OCI-LY7 (cell line): ENCODE results near the gene GNAT3. TPM values are rescaled to one million over a fixed set of nuclear protein-coding genes. Genes with fewer than 3 reads are reported as not detected.

Experiments used
- BruUV-seq: library from RNA; stranded (reverse); fragments of 400-500 nt; replicated peaks from 2 replicates; lab custom pipeline; 2021; lab: Mats Ljungman, UMichigan
- CTCF ChIA-PET: fragments of 300-600 bp; sonication (Branson Sonifier 250); formaldehyde crosslinking; loops from one replicate; lab custom pipeline; 2022; ENCODE audit warnings: antibody characterized with exemption; ENCODE audit not compliant: unreplicated experiment; lab: Charles Lee
- POLR2A ChIA-PET: fragments of 300-600 bp; sonication (Branson Sonifier 250); formaldehyde crosslinking; loops from one replicate; lab custom pipeline; 2022; ENCODE audit warnings: antibody characterized with exemption; lab: Charles Lee
- DNase-seq: peaks from one replicate; pipeline ENCODE4 v3.0.0-alpha.2; 2015; ENCODE audit warnings: low spot score
- H2AFZ ChIP-seq: fragments of 200-600 bp; sonication (generic), shearing (Covaris generic); 2 replicates; pipeline ENCODE4 v1.6.1; 2014; ENCODE audit warnings: mild to moderate bottlenecking, antibody characterized with exemption, low read length, moderate library complexity
- H3K27ac ChIP-seq: fragments of 200-600 bp; sonication (generic); 2 replicates; pipeline ENCODE4 v1.5.1; 2014; ENCODE audit warnings: mixed run types, low read depth, mild to moderate bottlenecking, moderate library complexity, low read length, inconsistent platforms; ENCODE audit not compliant: poor library complexity, severe bottlenecking
- H3K36me3 ChIP-seq: fragments of 200-600 bp; sonication (generic); 2 replicates; pipeline ENCODE4 v1.6.1; 2014; ENCODE audit warnings: mild to moderate bottlenecking, antibody characterized with exemption, low read length, moderate library complexity, mixed read lengths; ENCODE audit not compliant: insufficient read depth
- H3K4me1 ChIP-seq: fragments of 200-600 bp; sonication (generic); 2 replicates; pipeline ENCODE4 v1.5.1; 2014; ENCODE audit warnings: mild to moderate bottlenecking, low read length; ENCODE audit not compliant: insufficient read depth, poor library complexity, severe bottlenecking
- H3K4me2 ChIP-seq: fragments of 200-600 bp; sonication (generic); 2 replicates; pipeline ENCODE4 v1.6.1; 2014; ENCODE audit warnings: mild to moderate bottlenecking, low read length
- H3K4me3 ChIP-seq: fragments of 200-600 bp; sonication (generic); 2 replicates; pipeline ENCODE4 v1.5.1; 2014; ENCODE audit warnings: mild to moderate bottlenecking, low read depth, low read length; ENCODE audit not compliant: poor library complexity, severe bottlenecking
- H3K79me2 ChIP-seq: fragments of 200-600 bp; sonication (generic); 2 replicates; pipeline ENCODE4 v1.6.1; 2016; ENCODE audit warnings: low read depth, mild to moderate bottlenecking, low read length, moderate library complexity, mixed read lengths; ENCODE audit not compliant: insufficient read depth
- H3K9me2 ChIP-seq: fragments of 200-600 bp; sonication (generic); 2 replicates; pipeline ENCODE4 v1.6.1; 2016; ENCODE audit warnings: mild to moderate bottlenecking, low read length, mixed read lengths; ENCODE audit not compliant: insufficient read depth
- H3K9me3 ChIP-seq: fragments of 200-600 bp; sonication (generic); 2 replicates; pipeline ENCODE4 v1.6.1; 2014; ENCODE audit warnings: mild to moderate bottlenecking, mixed run types, low read length, mixed read lengths
- H4K20me1 ChIP-seq: fragments of 200-600 bp; sonication (generic); 2 replicates; pipeline ENCODE4 v1.6.1; 2014; ENCODE audit warnings: mild to moderate bottlenecking, antibody characterized with exemption, low read length, moderate library complexity, mixed read lengths; ENCODE audit not compliant: insufficient read depth
- CTCF ChIP-seq: fragments of 200-600 bp; sonication (generic); conservative IDR thresholded peaks from 2 replicates; pipeline ENCODE4 v1.5.1; 2014; ENCODE audit warnings: mild to moderate bottlenecking, antibody characterized with exemption, low read length, moderate library complexity, mixed read lengths
- EZH2phosphoT487 ChIP-seq: fragments of 200-600 bp; sonication (generic); IDR thresholded peaks from 2 replicates; pipeline ENCODE4 v1.6.1; 2018; ENCODE audit warnings: low read depth, borderline replicate concordance, mild to moderate bottlenecking, mixed run types, antibody characterized with exemption, low read length, moderate library complexity, mixed read lengths
- intact Hi-C: fragments of 100-400 bp; cut with micrococcal nuclease; formaldehyde crosslinking; loops from one replicate; pipeline ENCODE4 v1.10.0; 2022; ENCODE audit not compliant: unreplicated experiment
- total RNA-seq, 2 experiments: library from RNA; depleted of rRNA in 1 of 2; stranded (reverse); fragments of >200 nt in 1 of 2; shearing (Covaris generic) in 1 of 2; gene quantifications; 2 replicates each; pipeline ENCODE4 v1.2.3, GENCODE V29; 2014 to 2022

The GNAT3 gene
- total RNA-seq, 2 experiments from 2014 or later, result not detected

- no peaks in the 10 kb centered on the region for H3K9me2 ChIP-seq
- ChIA-PET CTCF (no interaction called here), POLR2A (no interaction called here)
- no peaks in the 10 kb centered on the region for H3K79me2 ChIP-seq
- H2AFZ ChIP-seq, result no peak overlapping the region
- TF ChIP-seq EZH2phosphoT487, result no peak
- TF ChIP-seq CTCF, result no peak
- no peak overlapping the region for H3K4me2 ChIP-seq
- DNase-seq, result no peak
- H3K9me3 ChIP-seq, result no peaks in the 10 kb centered on the region
- H3K4me3 ChIP-seq, result no peak overlapping the region
- no peaks in the 10 kb centered on the region for H3K36me3 ChIP-seq
- H4K20me1 ChIP-seq, result no peaks in the 10 kb centered on the region
- no peaks in the 10 kb centered on the region for H3K4me1 ChIP-seq
- BruUV-seq, result no TSS peak
- intact Hi-C loops, result no loop called here
- H3K27ac ChIP-seq, result no peak overlapping the region
Measured at GRCh38 chr7:80499350-80499953, 12.4 kb downstream of the GNAT3 start.

DNA sequence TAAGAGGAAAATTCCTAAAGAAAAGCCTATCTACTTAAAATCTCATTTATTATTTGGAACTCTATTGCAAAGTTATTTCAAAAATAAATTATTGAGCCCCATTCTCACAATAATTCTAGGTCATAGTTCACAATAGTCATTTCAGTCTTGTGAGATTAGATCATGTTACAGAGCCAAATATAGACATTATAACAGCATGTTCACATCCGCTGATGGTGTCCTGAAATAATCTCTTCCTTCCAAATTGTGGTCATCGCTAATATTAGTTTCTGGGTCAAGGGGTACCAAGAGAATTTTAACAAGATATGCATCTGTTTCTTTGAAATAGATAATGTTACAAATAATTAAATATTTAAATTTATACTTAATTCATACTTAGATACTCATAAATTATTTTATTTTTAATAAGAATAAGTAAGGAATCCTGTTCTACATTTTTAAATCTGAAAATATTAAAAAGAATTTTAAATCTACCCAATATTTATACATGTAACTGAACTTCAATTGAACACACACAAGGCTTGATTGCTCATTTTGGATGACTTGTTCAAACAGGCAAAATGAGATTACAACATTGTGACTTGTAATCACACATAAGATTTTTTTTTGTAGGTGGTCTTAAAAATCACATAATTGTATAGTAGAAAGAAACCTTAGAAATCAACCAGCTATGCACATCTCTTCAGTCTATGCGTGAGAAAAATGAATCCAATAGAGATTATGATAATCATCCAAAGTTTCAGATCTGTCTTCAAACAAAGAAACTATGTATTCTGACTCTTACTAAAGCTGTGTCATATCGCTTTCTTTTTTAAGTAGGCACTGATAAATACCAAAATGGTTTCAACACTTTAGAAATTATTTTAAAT lies 13.1 kb downstream of the GNAT3 start:
- no peak for DNase-seq
- ChIA-PET CTCF (no interaction called here), POLR2A (interaction anchor here (0.6 kb wide), 1 partner anchor 102 kb away, joined by 3 read pairs; no protein-coding TSS in a partner anchor)
- intact Hi-C loops, result no loop called here
- TF ChIP-seq CTCF, result no peak
- no peak for TF ChIP-seq EZH2phosphoT487
- Histone ChIP-seq H3K79me2 (no peaks in the 10 kb centered on the region), H3K9me2 (no peaks in the 10 kb centered on the region), H3K36me3 (no peaks in the 10 kb centered on the region), H3K9me3 (no peaks in the 10 kb centered on the region), H3K27ac (no peak overlapping the region), H3K4me1 (no peaks in the 10 kb centered on the region), H3K4me3 (no peak overlapping the region), H4K20me1 (no peaks in the 10 kb centered on the region), H2AFZ (no peak overlapping the region), H3K4me2 (no peak overlapping the region)
- BruUV-seq, result no TSS peak
